ENCODE measurements around the gene AKR1B1. TPM values are rescaled to one million over a fixed set of nuclear protein-coding genes. Genes with fewer than 3 reads are reported as not detected.

AKR1B1 gene
- total RNA-seq, 4 donors from 2014 or later = 106 to 183 (median 117) TPM

DNA sequence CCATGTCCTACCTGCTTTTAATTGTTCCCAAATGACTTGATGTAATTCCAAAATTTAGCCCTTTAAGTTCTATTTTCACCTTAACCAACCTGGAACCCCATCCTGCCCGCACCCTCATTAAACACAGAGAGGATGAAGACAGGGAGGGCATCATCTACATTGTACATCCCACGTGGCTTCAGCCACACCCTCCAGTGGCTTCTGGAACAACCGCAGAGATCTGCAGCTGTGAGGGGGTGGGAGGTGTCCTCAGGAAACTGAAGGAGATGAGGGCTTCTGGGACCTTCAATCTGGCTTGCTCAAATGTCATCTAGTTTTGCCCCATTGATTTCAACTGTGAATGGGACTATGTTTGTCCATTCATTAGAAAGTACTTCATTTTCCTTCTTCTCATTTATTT is 39.0 kb downstream of the AKR1B1 start:
- Histone ChIP-seq H3K9me3 (no peaks in the 10 kb centered on the region), H3K27ac (no peak overlapping the region), H3K36me3 (no peaks in the 10 kb centered on the region), H3K27me3 (no peaks in the 10 kb centered on the region), H3K4me1 (peaks cover 0 to 11% (median 0%) of the 10 kb centered on the region in 4 donors), H3K4me3 (no peak overlapping the region)
- WGBS, 2 donors = 40 to 44% methylated on average over 3 of the region's 3 CpGs
- DNase-seq (ENCODE audit: low spot score in 2 of 2) = no peak
- TF ChIP-seq POLR2A (IDR thresholded peaks at IDR 0.05) = no peak
- TF ChIP-seq EP300 (IDR thresholded peaks at IDR 0.05) = no peak
- TF ChIP-seq, protein P1, sequence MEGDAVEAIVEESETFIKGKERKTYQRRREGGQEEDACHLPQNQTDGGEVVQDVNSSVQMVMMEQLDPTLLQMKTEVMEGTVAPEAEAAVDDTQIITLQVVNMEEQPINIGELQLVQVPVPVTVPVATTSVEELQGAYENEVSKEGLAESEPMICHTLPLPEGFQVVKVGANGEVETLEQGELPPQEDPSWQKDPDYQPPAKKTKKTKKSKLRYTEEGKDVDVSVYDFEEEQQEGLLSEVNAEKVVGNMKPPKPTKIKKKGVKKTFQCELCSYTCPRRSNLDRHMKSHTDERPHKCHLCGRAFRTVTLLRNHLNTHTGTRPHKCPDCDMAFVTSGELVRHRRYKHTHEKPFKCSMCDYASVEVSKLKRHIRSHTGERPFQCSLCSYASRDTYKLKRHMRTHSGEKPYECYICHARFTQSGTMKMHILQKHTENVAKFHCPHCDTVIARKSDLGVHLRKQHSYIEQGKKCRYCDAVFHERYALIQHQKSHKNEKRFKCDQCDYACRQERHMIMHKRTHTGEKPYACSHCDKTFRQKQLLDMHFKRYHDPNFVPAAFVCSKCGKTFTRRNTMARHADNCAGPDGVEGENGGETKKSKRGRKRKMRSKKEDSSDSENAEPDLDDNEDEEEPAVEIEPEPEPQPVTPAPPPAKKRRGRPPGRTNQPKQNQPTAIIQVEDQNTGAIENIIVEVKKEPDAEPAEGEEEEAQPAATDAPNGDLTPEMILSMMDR (IDR thresholded peaks at IDR 0.05) = no peak

DNA sequence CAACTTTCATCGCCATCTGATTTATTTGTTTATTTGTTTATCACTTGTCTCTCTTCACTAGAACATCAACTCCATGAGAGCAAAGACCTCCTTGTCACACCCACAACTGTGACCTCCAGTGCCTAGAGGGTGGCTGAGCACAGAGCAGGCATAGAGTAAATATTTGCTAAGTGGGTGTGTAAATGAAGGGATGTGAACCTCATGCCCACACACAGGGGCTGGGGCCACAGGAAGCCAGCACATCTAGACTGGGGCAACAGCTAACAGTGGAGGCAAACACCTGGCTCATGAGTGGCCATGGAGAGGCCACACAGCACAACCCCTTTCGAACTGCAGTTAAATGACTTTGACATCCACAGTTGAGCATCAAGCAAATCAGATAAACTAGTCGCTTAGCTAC is 39.8 kb downstream of the AKR1B1 start:
- TF ChIP-seq EP300 (IDR thresholded peaks at IDR 0.05) (no peak), POLR2A (IDR thresholded peaks at IDR 0.05) (no peak)
- TF ChIP-seq, protein P1 (IDR thresholded peaks at IDR 0.05) = no peak
- Histone ChIP-seq H3K9me3 (no peaks in the 10 kb centered on the region), H3K27me3 (no peaks in the 10 kb centered on the region), H3K4me3 (no peak overlapping the region), H3K27ac (no peak overlapping the region), H3K36me3 (no peaks in the 10 kb centered on the region), H3K4me1 (peaks cover 0 to 11% (median 0%) of the 10 kb centered on the region in 4 donors)
- WGBS, 2 donors = 90 to 95% methylated on average over 3 of the region's 3 CpGs
- no peak for DNase-seq (ENCODE audit: low spot score in 2 of 2)

DNA sequence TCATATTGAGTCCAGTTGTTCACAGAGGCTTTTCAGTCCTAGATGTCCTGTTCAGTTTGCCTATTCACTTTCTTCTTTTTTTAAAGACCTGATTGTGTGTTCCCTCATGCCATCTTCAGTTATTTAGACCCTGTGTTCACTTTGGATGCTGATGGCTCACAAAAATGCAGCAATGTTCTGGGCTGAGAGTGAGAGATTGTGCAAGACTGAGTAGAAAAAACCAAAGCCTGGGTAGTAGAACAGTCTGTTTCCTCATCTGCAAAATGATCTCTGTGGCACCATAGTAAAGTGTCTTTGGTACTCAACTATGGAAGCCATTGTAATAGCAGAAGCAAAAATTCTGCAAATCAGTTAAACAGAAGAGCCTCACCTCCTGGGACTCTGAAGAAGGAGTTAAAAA is 43.2 kb downstream of the AKR1B1 start:
- no peaks in the 10 kb centered on the region for H3K36me3 ChIP-seq
- no peak for DNase-seq (ENCODE audit: low spot score in 2 of 2)
- H3K4me1 ChIP-seq = peaks cover 0 to 6% (median 0%) of the 10 kb centered on the region in 4 donors
- no peaks in the 10 kb centered on the region for H3K9me3 ChIP-seq
- H3K27ac ChIP-seq = no peak overlapping the region
- TF ChIP-seq, protein P1 (IDR thresholded peaks at IDR 0.05) = no peak
- TF ChIP-seq EP300 (IDR thresholded peaks at IDR 0.05) (no peak), POLR2A (IDR thresholded peaks at IDR 0.05) (no peak)
- no peak overlapping the region for H3K4me3 ChIP-seq
- H3K27me3 ChIP-seq = no peaks in the 10 kb centered on the region

DNA sequence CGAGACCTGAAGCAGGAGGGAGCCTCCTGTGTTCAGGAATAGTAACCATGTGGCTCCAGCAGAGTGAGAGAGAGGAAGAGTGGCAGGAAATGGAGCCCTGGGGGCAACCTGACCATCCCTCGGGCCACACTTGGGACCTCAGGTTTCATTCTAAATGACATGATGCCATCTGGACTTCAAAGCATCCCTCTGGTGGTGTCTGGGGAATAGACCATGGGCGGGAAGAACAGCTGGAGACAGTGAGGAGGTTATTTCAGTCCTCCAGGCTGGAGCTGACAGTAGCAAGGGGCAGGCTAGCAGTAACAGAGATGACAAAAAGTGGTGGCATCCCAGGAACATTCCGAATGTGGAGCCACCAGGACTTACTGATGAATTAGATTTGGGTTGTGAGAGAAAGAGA is 44.8 kb downstream of the AKR1B1 start:
- TF ChIP-seq POLR2A (IDR thresholded peaks at IDR 0.05) (no peak), EP300 (IDR thresholded peaks at IDR 0.05) (no peak)
- TF ChIP-seq, protein P1 (IDR thresholded peaks at IDR 0.05) = no peak
- WGBS, 2 donors = 68 to 71% methylated on average over 4 of the region's 4 CpGs
- Histone ChIP-seq H3K9me3 (no peaks in the 10 kb centered on the region), H3K4me3 (no peak overlapping the region), H3K27me3 (no peaks in the 10 kb centered on the region), H3K4me1 (no peaks in the 10 kb centered on the region), H3K27ac (no peak overlapping the region), H3K36me3 (no peaks in the 10 kb centered on the region)
- DNase-seq (ENCODE audit: low spot score in 2 of 2) = no peak

GRCh38 chr7:134407311-134407710 is 51.6 kb downstream of the AKR1B1 start:
- TF ChIP-seq, protein P1 (IDR thresholded peaks at IDR 0.05) = no peak
- no peak for TF ChIP-seq EP300 (IDR thresholded peaks at IDR 0.05)
- no peak for TF ChIP-seq POLR2A (IDR thresholded peaks at IDR 0.05)
- WGBS, 2 donors = 52 to 53% methylated on average over 3 of the region's 3 CpGs

More at GRCh38 chr7:134407311-134407710, 51.6 kb downstream of the AKR1B1 start:
- no peaks in the 10 kb centered on the region for H3K27me3 ChIP-seq
- peaks cover 0 to 4% (median 0%) of the 10 kb centered on the region in 4 donors for H3K9me3 ChIP-seq
- H3K4me3 ChIP-seq = no peak overlapping the region
- no peaks in the 10 kb centered on the region for H3K4me1 ChIP-seq
- no peak overlapping the region for H3K27ac ChIP-seq
- DNase-seq (ENCODE audit: low spot score in 2 of 2) = no peak
- H3K36me3 ChIP-seq = no peaks in the 10 kb centered on the region
